ENCODE data around the gene EIF5A. TPM values are rescaled to one million over a fixed set of nuclear protein-coding genes. Genes with fewer than 3 reads are reported as not detected.

EIF5A gene
- total and polyA plus RNA-seq, 9 of the 15 experiments (the other 6 are each of a cell fraction or from before 2014, with no cell fraction given) = 22.9 to 1,163 (median 772) TPM

GRCh38 chr17:7306911-7307685 is at the start of gene EIF5A (continued):
- TF ChIP-seq ZNF592 (IDR thresholded peaks at IDR 0.05) (no peak), ZBTB7A (IDR thresholded peaks at IDR 0.05; ENCODE audit: borderline replicate concordance, control insufficient read depth, low read depth, low read length) (peak; percentile 16; the same call in 1 of the 2 replicates), SMAD1 (IDR thresholded peaks at IDR 0.05; ENCODE audit: low read depth, low read length, partially characterized antibody) (no peak), FOXM1 (IDR thresholded peaks at IDR 0.05; ENCODE audit: low read depth) (no peak), FOXM1 (CRISPR knock-in tag; IDR thresholded peaks at IDR 0.05; ENCODE audit: low read depth) (no peak), POLR2H (tag; IDR thresholded peaks at IDR 0.05; ENCODE audit: low read depth) (peak; percentile 86)
- TF ChIP-seq, protein P1, sequence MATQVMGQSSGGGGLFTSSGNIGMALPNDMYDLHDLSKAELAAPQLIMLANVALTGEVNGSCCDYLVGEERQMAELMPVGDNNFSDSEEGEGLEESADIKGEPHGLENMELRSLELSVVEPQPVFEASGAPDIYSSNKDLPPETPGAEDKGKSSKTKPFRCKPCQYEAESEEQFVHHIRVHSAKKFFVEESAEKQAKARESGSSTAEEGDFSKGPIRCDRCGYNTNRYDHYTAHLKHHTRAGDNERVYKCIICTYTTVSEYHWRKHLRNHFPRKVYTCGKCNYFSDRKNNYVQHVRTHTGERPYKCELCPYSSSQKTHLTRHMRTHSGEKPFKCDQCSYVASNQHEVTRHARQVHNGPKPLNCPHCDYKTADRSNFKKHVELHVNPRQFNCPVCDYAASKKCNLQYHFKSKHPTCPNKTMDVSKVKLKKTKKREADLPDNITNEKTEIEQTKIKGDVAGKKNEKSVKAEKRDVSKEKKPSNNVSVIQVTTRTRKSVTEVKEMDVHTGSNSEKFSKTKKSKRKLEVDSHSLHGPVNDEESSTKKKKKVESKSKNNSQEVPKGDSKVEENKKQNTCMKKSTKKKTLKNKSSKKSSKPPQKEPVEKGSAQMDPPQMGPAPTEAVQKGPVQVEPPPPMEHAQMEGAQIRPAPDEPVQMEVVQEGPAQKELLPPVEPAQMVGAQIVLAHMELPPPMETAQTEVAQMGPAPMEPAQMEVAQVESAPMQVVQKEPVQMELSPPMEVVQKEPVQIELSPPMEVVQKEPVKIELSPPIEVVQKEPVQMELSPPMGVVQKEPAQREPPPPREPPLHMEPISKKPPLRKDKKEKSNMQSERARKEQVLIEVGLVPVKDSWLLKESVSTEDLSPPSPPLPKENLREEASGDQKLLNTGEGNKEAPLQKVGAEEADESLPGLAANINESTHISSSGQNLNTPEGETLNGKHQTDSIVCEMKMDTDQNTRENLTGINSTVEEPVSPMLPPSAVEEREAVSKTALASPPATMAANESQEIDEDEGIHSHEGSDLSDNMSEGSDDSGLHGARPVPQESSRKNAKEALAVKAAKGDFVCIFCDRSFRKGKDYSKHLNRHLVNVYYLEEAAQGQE (IDR thresholded peaks at IDR 0.05; ENCODE audit: borderline replicate concordance) = peak; percentile 50; the same call in 1 of the 2 replicates
- TF ChIP-seq, protein P1 (CRISPR knock-in tag; IDR thresholded peaks at IDR 0.05; ENCODE audit: low read depth) = no peak
- TF ChIP-seq, protein P2, sequence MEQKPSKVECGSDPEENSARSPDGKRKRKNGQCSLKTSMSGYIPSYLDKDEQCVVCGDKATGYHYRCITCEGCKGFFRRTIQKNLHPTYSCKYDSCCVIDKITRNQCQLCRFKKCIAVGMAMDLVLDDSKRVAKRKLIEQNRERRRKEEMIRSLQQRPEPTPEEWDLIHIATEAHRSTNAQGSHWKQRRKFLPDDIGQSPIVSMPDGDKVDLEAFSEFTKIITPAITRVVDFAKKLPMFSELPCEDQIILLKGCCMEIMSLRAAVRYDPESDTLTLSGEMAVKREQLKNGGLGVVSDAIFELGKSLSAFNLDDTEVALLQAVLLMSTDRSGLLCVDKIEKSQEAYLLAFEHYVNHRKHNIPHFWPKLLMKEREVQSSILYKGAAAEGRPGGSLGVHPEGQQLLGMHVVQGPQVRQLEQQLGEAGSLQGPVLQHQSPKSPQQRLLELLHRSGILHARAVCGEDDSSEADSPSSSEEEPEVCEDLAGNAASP (IDR thresholded peaks at IDR 0.05) = no peak
